ENCODE results near the gene MACC1. TPM values are rescaled to one million over a fixed set of nuclear protein-coding genes. Genes with fewer than 3 reads are reported as not detected.

MACC1 gene
- total and polyA plus RNA-seq, 2 donors (not counting 1 experiment from before 2014, with no cell fraction given) = 0.92 to 6.2 TPM

- Histone ChIP-seq H3K27me3 (replicated peaks in 1 of 4; ENCODE audit: control extremely low read depth in 1 of 4, control insufficient read depth in 3 of 4, insufficient read depth in 4 of 4, low read length in 3 of 4) (no peaks in the 10 kb centered on the region), H3K4me3 (ENCODE audit: control extremely low read depth in 1 of 5, extremely low read depth in 1 of 5, insufficient read depth in 1 of 5, low read depth in 2 of 5, low read length in 4 of 5) (no peak overlapping the region), H3K4me2 (replicated peaks; ENCODE audit: low read depth, low read length, poor library complexity, severe bottlenecking) (no peak overlapping the region), H3K27ac (ENCODE audit: low read length in 2 of 2) (no peak overlapping the region), H3K36me3 (replicated peaks in 1 of 2; ENCODE audit: control extremely low read depth in 1 of 2, control insufficient read depth in 1 of 2, extremely low read depth in 1 of 2, insufficient read depth in 2 of 2, low read length in 1 of 2) (no peaks in the 10 kb centered on the region), H3K4me1 (ENCODE audit: control insufficient read depth in 2 of 2, insufficient read depth in 2 of 2, low read length in 2 of 2) (peaks cover 0 to 4% of the 10 kb centered on the region in 2 donors), H4K20me1 (ENCODE audit: control insufficient read depth, insufficient read depth, low read length, poor library complexity, severe bottlenecking) (no peaks in the 10 kb centered on the region), H3K79me2 (ENCODE audit: control insufficient read depth, insufficient read depth, low read length) (no peaks in the 10 kb centered on the region), H3K9ac (ENCODE audit: low read length) (no peak overlapping the region), H3K9me3 (ENCODE audit: control extremely low read depth in 1 of 3, control insufficient read depth in 2 of 3, insufficient read depth in 1 of 3, low read length in 2 of 3) (no peaks in the 10 kb centered on the region), H2AFZ (ENCODE audit: insufficient read depth, low read depth, low read length, poor library complexity, severe bottlenecking) (no peak overlapping the region)
- WGBS (ENCODE audit: insufficient coverage) = no CpG with 5 or more reads among the region's 7 CpGs
- H3K9me3 Mint-ChIP-seq (ENCODE audit: insufficient read depth) = no peaks in the 10 kb centered on the region
- H3K27ac Mint-ChIP-seq = no peak overlapping the region
- TF ChIP-seq, protein P1, sequence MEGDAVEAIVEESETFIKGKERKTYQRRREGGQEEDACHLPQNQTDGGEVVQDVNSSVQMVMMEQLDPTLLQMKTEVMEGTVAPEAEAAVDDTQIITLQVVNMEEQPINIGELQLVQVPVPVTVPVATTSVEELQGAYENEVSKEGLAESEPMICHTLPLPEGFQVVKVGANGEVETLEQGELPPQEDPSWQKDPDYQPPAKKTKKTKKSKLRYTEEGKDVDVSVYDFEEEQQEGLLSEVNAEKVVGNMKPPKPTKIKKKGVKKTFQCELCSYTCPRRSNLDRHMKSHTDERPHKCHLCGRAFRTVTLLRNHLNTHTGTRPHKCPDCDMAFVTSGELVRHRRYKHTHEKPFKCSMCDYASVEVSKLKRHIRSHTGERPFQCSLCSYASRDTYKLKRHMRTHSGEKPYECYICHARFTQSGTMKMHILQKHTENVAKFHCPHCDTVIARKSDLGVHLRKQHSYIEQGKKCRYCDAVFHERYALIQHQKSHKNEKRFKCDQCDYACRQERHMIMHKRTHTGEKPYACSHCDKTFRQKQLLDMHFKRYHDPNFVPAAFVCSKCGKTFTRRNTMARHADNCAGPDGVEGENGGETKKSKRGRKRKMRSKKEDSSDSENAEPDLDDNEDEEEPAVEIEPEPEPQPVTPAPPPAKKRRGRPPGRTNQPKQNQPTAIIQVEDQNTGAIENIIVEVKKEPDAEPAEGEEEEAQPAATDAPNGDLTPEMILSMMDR (IDR thresholded peaks at IDR 0.05) = no peak
- DNase-seq (no peak), ATAC-seq (ENCODE audit: low read depth) (no peak)
- peaks cover 6% of the 10 kb centered on the region for H3K4me1 Mint-ChIP-seq
- CTCF ChIA-PET = no interaction called here
- no peaks in the 10 kb centered on the region for H3K27me3 Mint-ChIP-seq
- POLR2A ChIA-PET = no interaction called here
- intact Hi-C loops (cut with micrococcal nuclease) = no loop called here
- H3K4me3 Mint-ChIP-seq = no peak overlapping the region
These were observed 12.7 kb upstream of the MACC1 start for GRCh38 chr7:20229646-20230500.

GRCh38 chr7:20229081-20229480 lies 11.9 kb upstream of the MACC1 start:
- H3K27me3 Mint-ChIP-seq = no peaks in the 10 kb centered on the region
- Histone ChIP-seq H3K9me3 (ENCODE audit: control extremely low read depth in 1 of 3, control insufficient read depth in 2 of 3, insufficient read depth in 1 of 3, low read length in 2 of 3) (no peaks in the 10 kb centered on the region), H3K36me3 (replicated peaks in 1 of 2; ENCODE audit: control extremely low read depth in 1 of 2, control insufficient read depth in 1 of 2, extremely low read depth in 1 of 2, insufficient read depth in 2 of 2, low read length in 1 of 2) (no peaks in the 10 kb centered on the region), H4K20me1 (ENCODE audit: control insufficient read depth, insufficient read depth, low read length, poor library complexity, severe bottlenecking) (no peaks in the 10 kb centered on the region), H3K27ac (ENCODE audit: low read length in 2 of 2) (no peak overlapping the region), H2AFZ (ENCODE audit: insufficient read depth, low read depth, low read length, poor library complexity, severe bottlenecking) (no peak overlapping the region), H3K27me3 (replicated peaks in 1 of 4; ENCODE audit: control extremely low read depth in 1 of 4, control insufficient read depth in 3 of 4, insufficient read depth in 4 of 4, low read length in 3 of 4) (no peaks in the 10 kb centered on the region), H3K4me2 (replicated peaks; ENCODE audit: low read depth, low read length, poor library complexity, severe bottlenecking) (no peak overlapping the region), H3K4me1 (ENCODE audit: control insufficient read depth in 2 of 2, insufficient read depth in 2 of 2, low read length in 2 of 2) (peaks cover 0 to 4% of the 10 kb centered on the region in 2 donors), H3K9ac (ENCODE audit: low read length) (no peak overlapping the region), H3K79me2 (ENCODE audit: control insufficient read depth, insufficient read depth, low read length) (no peaks in the 10 kb centered on the region), H3K4me3 (ENCODE audit: control extremely low read depth in 1 of 5, extremely low read depth in 1 of 5, insufficient read depth in 1 of 5, low read depth in 2 of 5, low read length in 4 of 5) (no peak overlapping the region)
- ATAC-seq (ENCODE audit: low read depth) (no peak), DNase-seq (no peak)
- intact Hi-C loops (cut with micrococcal nuclease) = no loop called here
- ChIA-PET CTCF (no interaction called here), POLR2A (no interaction called here)
- H3K9me3 Mint-ChIP-seq (ENCODE audit: insufficient read depth) = no peaks in the 10 kb centered on the region
- no peak overlapping the region for H3K27ac Mint-ChIP-seq
- TF ChIP-seq, protein P1 (IDR thresholded peaks at IDR 0.05) = no peak
- no peak for TF ChIP-seq EZH2 (IDR thresholded peaks at IDR 0.05; ENCODE audit: borderline replicate concordance, insufficient read depth, low read depth, low read length, poor library complexity, severe bottlenecking)
- no peak overlapping the region for H3K4me3 Mint-ChIP-seq
- WGBS (ENCODE audit: insufficient coverage) = 50% methylated on average over 1 of the region's 3 CpGs
- H3K4me1 Mint-ChIP-seq = peaks cover 6% of the 10 kb centered on the region
